Small intestine (tissue), 7 donors: ENCODE results near the gene C19orf67. TPM values are rescaled to one million over a fixed set of nuclear protein-coding genes. Genes with fewer than 3 reads are reported as not detected.
A peak's percentile ranks its signal among the peaks of the same experiment; 100 is the strongest.

Experiments
- DNase-seq, 2 donors: peaks; one replicate each; pipeline versions ENCODE4 v3.0.0 to v3.0.0-alpha.2; 2013
- FAIRE-seq: peaks from 2 replicates; lab custom pipeline; 2012; peaks lifted over from hg19 to GRCh38; lab: Jason Lieb, UNC
- H3K27ac ChIP-seq, 3 donors: one replicate each; pipeline ENCODE4 v1.5.1; 2013; ENCODE audit warnings: low read length in 2 of 3, mild to moderate bottlenecking in 2 of 3, control low read depth in 1 of 3, inconsistent platforms in 1 of 3, low read depth in 1 of 3, moderate library complexity in 1 of 3
- H3K27me3 ChIP-seq, 3 donors: one replicate each; pipeline ENCODE4 v1.6.1; 2013; ENCODE audit warnings: low read length in 3 of 3, inconsistent platforms in 1 of 3; ENCODE audit not compliant: control insufficient read depth in 3 of 3, insufficient read depth in 3 of 3
- H3K36me3 ChIP-seq, 3 donors: one replicate each; pipeline ENCODE4 v1.6.1; 2013; ENCODE audit warnings: low read length in 3 of 3, inconsistent platforms in 1 of 3, low read depth in 1 of 3, mild to moderate bottlenecking in 1 of 3, moderate library complexity in 1 of 3; ENCODE audit not compliant: control insufficient read depth in 3 of 3, insufficient read depth in 2 of 3
- H3K4me1 ChIP-seq, 3 donors: one replicate each; pipeline ENCODE4 v1.6.1; 2013; ENCODE audit warnings: low read length in 2 of 3, inconsistent platforms in 1 of 3, low read depth in 1 of 3, mild to moderate bottlenecking in 1 of 3, moderate library complexity in 1 of 3; ENCODE audit not compliant: control insufficient read depth in 3 of 3, insufficient read depth in 2 of 3
- H3K4me3 ChIP-seq, 3 donors: one replicate each; pipeline ENCODE4 v1.5.1; 2013; ENCODE audit warnings: low read length in 3 of 3, control low read depth in 1 of 3, inconsistent platforms in 1 of 3, low read depth in 1 of 3, mild to moderate bottlenecking in 1 of 3, moderate library complexity in 1 of 3
- H3K9me3 ChIP-seq, 2 donors: one replicate each; pipeline ENCODE4 v1.6.1; 2013; ENCODE audit warnings: low read depth in 1 of 2, low read length in 1 of 2; ENCODE audit not compliant: control insufficient read depth in 2 of 2, insufficient read depth in 1 of 2
- WGBS, 3 donors: extraction: QIAGEN DNeasy Blood & Tissue Kit; methylation state at CpG; one replicate each; pipeline ENCODE4 v1.1.7; 2013; 5-methylcytosine and 5-hydroxymethylcytosine counted together
- polyA plus RNA-seq, 4 donors: library from polyadenylated mRNA; stranded (reverse) in 3 of 4; unstranded in 1 of 4; fragments of 200-250 nt in 3 of 4; fragments of 120-200 nt in 1 of 4; gene quantifications; one replicate each; pipeline versions ENCODE4 v1.2.1 to v1.2.3, GENCODE V29; 2013
- donor health status: healthy with polysubstance abuse.
- donor health status: control.
- donor health status: control.
- donor health status: Bipolar disorder and iron deficiency.
- donor health status: healthy.

C19orf67 gene
- polyA plus RNA-seq, 4 donors, result 0.07 TPM; not detected in 3

- Histone ChIP-seq H3K4me1 (peaks cover 0 to 9% (median 0%) of the 10 kb centered on the region in 3 donors), H3K27me3 (no peaks in the 10 kb centered on the region), H3K9me3 (peaks cover 0 to 11% of the 10 kb centered on the region in 2 donors), H3K36me3 (peaks cover 3 to 44% (median 6%) of the 10 kb centered on the region in 3 donors), H3K4me3 (no peak overlapping the region), H3K27ac (no peak overlapping the region)
- FAIRE-seq, result no peak
- no peak for DNase-seq
- 94 to 96% (median 95%) methylated on average over 9 of the region's 9 CpGs for WGBS, 3 donors
Measured at GRCh38 chr19:14093117-14093823, 7.7 kb upstream of the C19orf67 start.

GRCh38 chr19:14091813-14092462 is 6.4 kb upstream of the C19orf67 start:
- H3K27me3 ChIP-seq, result no peaks in the 10 kb centered on the region
- peaks cover 0 to 11% of the 10 kb centered on the region in 2 donors for H3K9me3 ChIP-seq
- peaks cover 0 to 9% (median 0%) of the 10 kb centered on the region in 3 donors for H3K4me1 ChIP-seq
- FAIRE-seq (no peak), DNase-seq (no peak)
- WGBS, 3 donors, result 16 to 24% (median 18%) methylated on average over 15 of the region's 15 CpGs
- H3K36me3 ChIP-seq, result peaks cover 0 to 39% (median 5%) of the 10 kb centered on the region in 3 donors
- peak overlapping the region in 2 of 3 donors; percentile 62 to 64 for H3K4me3 ChIP-seq
- H3K27ac ChIP-seq, result peak overlapping the region in 2 of 3 donors; percentile 3 to 79

DNA sequence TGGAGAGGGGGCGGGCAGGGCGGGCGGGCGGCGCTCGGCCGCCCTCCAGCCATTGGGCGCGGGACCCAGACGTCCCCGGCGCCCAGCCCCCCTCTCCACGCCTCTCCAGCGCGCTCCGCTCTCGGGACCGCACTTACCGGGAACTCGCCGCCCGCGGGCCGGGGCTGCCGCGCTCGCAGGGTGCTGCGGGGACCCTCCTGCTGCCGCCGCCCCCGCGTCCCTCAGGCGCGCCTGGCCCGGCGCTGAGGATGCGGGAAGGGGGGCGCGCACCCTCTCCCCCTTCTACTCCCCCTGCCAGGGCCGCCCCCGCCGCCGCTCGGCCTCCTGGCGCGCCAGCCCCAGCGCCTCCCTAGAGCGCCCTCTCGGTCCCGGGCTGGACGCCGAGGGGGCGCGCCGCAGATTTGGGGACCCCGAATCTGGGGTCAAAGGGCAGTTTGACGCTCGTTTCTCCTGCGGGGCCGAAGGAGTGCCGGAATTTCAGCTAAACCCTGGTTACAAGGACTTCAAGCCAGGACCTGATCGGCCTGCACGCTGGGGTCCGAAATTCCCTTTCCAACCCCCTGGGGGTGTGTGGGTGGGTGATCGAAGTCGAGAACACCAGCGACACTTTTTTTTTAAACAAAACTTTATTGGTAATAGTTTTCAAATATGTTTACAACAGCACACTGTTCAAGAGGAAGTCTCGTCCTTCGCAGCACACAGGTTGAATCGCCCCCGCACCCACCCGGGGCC is 5.7 kb upstream of the C19orf67 start:
- WGBS, 3 donors, result 0 to 1% (median 0%) methylated on average over 30 to 61 of the region's 72 CpGs
- Histone ChIP-seq H3K4me1 (peaks cover 0 to 9% (median 0%) of the 10 kb centered on the region in 3 donors), H3K27me3 (no peaks in the 10 kb centered on the region), H3K9me3 (peaks cover 0 to 11% of the 10 kb centered on the region in 2 donors), H3K4me3 (peak overlapping the region; percentile 62 to 73 (median 64)), H3K27ac (peak overlapping the region; percentile 71 to 85 (median 79)), H3K36me3 (peaks cover 0 to 36% (median 5%) of the 10 kb centered on the region in 3 donors)
- DNase-seq (peak; percentile 81 to 90), FAIRE-seq (no peak)

DNA sequence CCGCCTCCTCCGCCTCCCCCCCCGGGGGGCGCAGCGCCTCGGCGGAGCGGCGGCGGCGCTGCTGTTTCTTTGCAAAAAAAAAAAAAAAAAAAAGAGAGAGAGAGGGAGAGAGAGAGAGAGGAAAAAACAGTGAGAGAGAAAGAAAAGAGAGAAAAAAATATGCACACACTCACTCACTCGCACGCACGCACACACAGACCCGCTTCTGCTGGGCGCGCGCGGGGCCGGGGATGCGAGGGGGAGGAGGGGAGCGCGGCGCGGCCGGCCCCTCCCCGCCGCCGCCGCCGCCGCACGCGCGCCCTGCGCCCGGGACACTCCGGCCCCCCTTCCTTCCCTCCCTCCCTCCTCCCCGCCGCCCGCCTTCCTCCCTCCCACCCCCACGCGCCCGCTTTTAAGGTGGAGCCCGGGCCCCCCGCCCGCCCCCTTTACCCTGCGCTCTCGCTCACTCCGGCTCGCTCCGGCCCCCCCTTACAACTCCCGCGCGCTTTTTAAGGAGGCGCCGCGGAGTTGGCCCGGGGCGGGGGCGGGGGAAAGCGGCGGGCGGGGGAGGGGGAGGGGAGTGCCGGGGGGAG is 5.0 kb upstream of the C19orf67 start, which contains the start of gene SAMD1:
SAMD1 (minus strand) TSS at position 243 of the 572 bp plus-strand sequence.
- no peaks in the 10 kb centered on the region for H3K27me3 ChIP-seq
- DNase-seq, result peak; percentile 74 to 91
- H3K36me3 ChIP-seq, result peaks cover 0 to 33% (median 5%) of the 10 kb centered on the region in 3 donors
- FAIRE-seq, result no peak
- peak within 1 kb of the TSS; percentile 62 to 73 (median 64) for H3K4me3 ChIP-seq
- H3K4me1 ChIP-seq, result peaks cover 0 to 9% (median 0%) of the 10 kb centered on the region in 3 donors
- 1 to 5% (median 2%) methylated on average over 8 to 53 of the region's 65 CpGs for WGBS, 3 donors
- H3K9me3 ChIP-seq, result peaks cover 0 to 11% of the 10 kb centered on the region in 2 donors
- H3K27ac ChIP-seq, result peak within 1 kb of the TSS; percentile 71 to 85 (median 79)

GRCh38 chr19:14089662-14090508 is 4.3 kb upstream of the C19orf67 start:
- Histone ChIP-seq H3K9me3 (peaks cover 0 to 11% of the 10 kb centered on the region in 2 donors), H3K4me1 (peaks cover 0 to 9% (median 0%) of the 10 kb centered on the region in 3 donors), H3K4me3 (peak overlapping the region; percentile 38 to 73 (median 62)), H3K27me3 (no peaks in the 10 kb centered on the region), H3K27ac (peak overlapping the region in 2 of 3 donors; percentile 55 to 79), H3K36me3 (peaks cover 0 to 32% (median 5%) of the 10 kb centered on the region in 3 donors)
- DNase-seq (peak; percentile 54 to 73), FAIRE-seq (no peak)
- WGBS, 3 donors, result 0 to 3% (median 1%) methylated on average over 11 to 142 of the region's 142 CpGs

- H3K36me3 ChIP-seq, result peaks cover 0 to 30% (median 5%) of the 10 kb centered on the region in 3 donors
- no peak for DNase-seq
- H3K27me3 ChIP-seq, result no peaks in the 10 kb centered on the region
- H3K4me1 ChIP-seq, result peaks cover 0 to 9% (median 0%) of the 10 kb centered on the region in 3 donors
- H3K27ac ChIP-seq, result no peak overlapping the region
- peaks cover 0 to 11% of the 10 kb centered on the region in 2 donors for H3K9me3 ChIP-seq
- no peak for FAIRE-seq
- 20 to 27% (median 24%) methylated on average over 16 of the region's 16 CpGs for WGBS, 3 donors
- peak overlapping the region; percentile 30 to 73 (median 62) for H3K4me3 ChIP-seq
Measured at GRCh38 chr19:14089412-14089661, 3.8 kb upstream of the C19orf67 start.

GRCh38 chr19:14088634-14089411 is 3.2 kb upstream of the C19orf67 start:
- Histone ChIP-seq H3K4me1 (peaks cover 0 to 9% (median 0%) of the 10 kb centered on the region in 3 donors), H3K9me3 (peaks cover 0 to 9% of the 10 kb centered on the region in 2 donors), H3K27ac (no peak overlapping the region), H3K36me3 (peaks cover 0 to 29% (median 5%) of the 10 kb centered on the region in 3 donors), H3K4me3 (peak overlapping the region; percentile 30 to 73 (median 62)), H3K27me3 (no peaks in the 10 kb centered on the region)
- DNase-seq (no peak), FAIRE-seq (no peak)
- WGBS, 3 donors, result 89% methylated on average over 28 to 30 of the region's 30 CpGs
